Measurements from ENCODE around the gene NABP2. TPM values are rescaled to one million over a fixed set of nuclear protein-coding genes. Genes with fewer than 3 reads are reported as not detected.
"Not testable (repeated sequence)": the region's sequence is repeated elsewhere in the genome, so short reads cannot be mapped to it uniquely, and the experiment has no call there.

The NABP2 gene
- total RNA-seq, 1 donor from 2014 or later: 40.0 TPM

DNA sequence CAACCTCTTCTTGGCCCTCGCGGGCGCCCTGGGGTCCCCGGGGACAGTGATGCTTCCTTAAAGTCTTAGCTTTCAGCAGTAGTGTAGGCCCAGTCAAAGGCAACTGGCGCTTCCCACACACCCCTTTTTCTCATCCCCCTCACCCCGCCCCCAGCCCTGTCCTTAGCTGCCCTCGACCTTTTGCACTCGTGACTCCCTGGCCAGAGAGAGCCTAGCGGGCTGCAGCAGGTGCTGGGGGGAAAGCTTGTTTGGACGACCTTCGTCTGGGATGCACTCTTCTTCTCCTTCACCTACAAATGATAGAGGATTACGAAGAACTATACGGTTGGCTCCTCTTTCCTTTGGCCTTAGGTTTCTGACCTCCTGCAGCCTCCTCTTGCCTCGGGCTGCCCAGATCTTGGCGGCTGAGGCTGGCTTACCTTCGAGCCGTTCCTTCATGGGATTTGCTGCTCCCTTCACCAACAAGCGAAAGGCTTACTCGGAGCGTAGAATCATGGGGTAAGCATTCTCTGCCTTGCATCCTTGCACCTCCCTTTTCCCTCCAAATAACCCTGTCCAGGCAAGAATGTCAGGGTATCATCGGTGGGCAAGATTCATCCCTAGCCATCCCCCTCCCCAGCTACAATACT, 43.4 kb downstream of the NABP2 start:
- DNase-seq (ENCODE audit: extremely low spot score, unreplicated experiment): no peak
- Mint-ChIP-seq H3K27ac (peak overlapping the region; percentile 15), H3K36me3 (peaks cover 8% of the 10 kb centered on the region), H3K27me3 (no peaks in the 10 kb centered on the region), H3K9me3 (no peaks in the 10 kb centered on the region), H3K4me1 (ENCODE audit: unreplicated experiment) (peaks cover 7% of the 10 kb centered on the region), H3K4me3 (peak overlapping the region; percentile 97)
- no peak for TF ChIP-seq CTCF (conservative IDR thresholded peaks at IDR 0.05)

DNA sequence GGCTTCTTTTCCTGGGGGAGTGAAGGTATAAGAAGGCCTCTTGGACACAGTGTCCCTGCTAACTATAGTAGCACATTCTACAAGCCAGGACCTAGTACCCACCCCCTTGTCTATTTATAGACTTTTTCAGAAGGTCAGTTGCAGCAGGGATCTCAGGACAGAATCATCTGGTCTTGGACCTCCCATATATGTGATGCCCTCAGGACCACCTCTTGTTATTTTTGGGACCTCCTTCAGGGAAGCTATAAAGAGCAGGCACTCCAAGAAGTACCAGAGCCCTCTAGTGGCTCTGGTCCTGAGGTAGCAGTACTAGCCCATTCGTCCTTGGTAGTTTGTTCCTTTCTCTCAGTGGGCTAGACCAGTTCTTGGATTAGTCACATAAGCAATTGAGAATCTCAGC, 46.9 kb downstream of the NABP2 start:
- Mint-ChIP-seq H3K27me3 (no peaks in the 10 kb centered on the region), H3K9me3 (no peaks in the 10 kb centered on the region), H3K27ac (peak overlapping the region; percentile 46), H3K4me3 (no peak overlapping the region), H3K36me3 (peaks cover 25% of the 10 kb centered on the region), H3K4me1 (ENCODE audit: unreplicated experiment) (peaks cover 7% of the 10 kb centered on the region)
- peak; percentile 58 for TF ChIP-seq CTCF (conservative IDR thresholded peaks at IDR 0.05)
- DNase-seq (ENCODE audit: extremely low spot score, unreplicated experiment): no peak

GRCh38 chr12:56272468-56272867, 48.3 kb downstream of the NABP2 start:
- H3K4me3 Mint-ChIP-seq; H3K27ac Mint-ChIP-seq; DNase-seq (ENCODE audit: extremely low spot score, unreplicated experiment); H3K4me1 Mint-ChIP-seq (ENCODE audit: unreplicated experiment); H3K27me3 Mint-ChIP-seq; H3K9me3 Mint-ChIP-seq: not testable (repeated sequence)
- peaks cover 28% of the 10 kb centered on the region for H3K36me3 Mint-ChIP-seq

GRCh38 chr12:56274299-56274698, 50.2 kb downstream of the NABP2 start:
- Mint-ChIP-seq H3K27ac (peak overlapping the region; percentile 12), H3K27me3 (no peaks in the 10 kb centered on the region), H3K36me3 (peaks cover 31% of the 10 kb centered on the region), H3K4me1 (ENCODE audit: unreplicated experiment) (no peaks in the 10 kb centered on the region), H3K4me3 (no peak overlapping the region), H3K9me3 (no peaks in the 10 kb centered on the region)
- no peak for TF ChIP-seq CTCF (conservative IDR thresholded peaks at IDR 0.05)
- DNase-seq (ENCODE audit: extremely low spot score, unreplicated experiment): no peak

DNA sequence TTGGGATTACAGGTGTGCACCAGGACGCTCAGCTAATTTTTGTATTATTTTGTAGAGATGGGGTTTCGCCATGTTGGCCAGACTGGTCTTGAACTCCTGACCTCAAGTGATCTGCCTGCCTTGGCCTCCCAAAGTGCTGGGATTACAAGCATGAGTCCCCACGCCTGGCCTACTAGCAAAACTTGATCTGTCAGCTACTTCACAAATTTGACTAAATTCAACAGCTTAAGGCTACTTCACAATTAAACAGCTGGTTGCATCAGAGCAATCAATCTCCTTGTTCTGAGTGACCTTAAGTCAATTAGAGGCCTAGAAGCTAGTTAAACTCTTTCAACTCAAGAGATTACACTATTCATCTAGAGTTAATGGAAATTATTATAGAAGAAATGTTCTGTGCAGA, 54.8 kb downstream of the NABP2 start:
- H3K9me3 Mint-ChIP-seq: no peaks in the 10 kb centered on the region
- no peak overlapping the region for H3K27ac Mint-ChIP-seq
- H3K4me3 Mint-ChIP-seq: no peak overlapping the region
- H3K4me1 Mint-ChIP-seq (ENCODE audit: unreplicated experiment): no peaks in the 10 kb centered on the region
- H3K27me3 Mint-ChIP-seq: no peaks in the 10 kb centered on the region
- no peak for DNase-seq (ENCODE audit: extremely low spot score, unreplicated experiment)
- H3K36me3 Mint-ChIP-seq: peaks cover 32% of the 10 kb centered on the region
- TF ChIP-seq CTCF (conservative IDR thresholded peaks at IDR 0.05): no peak

Other genes with a start within 250 kb of the NABP2 start
- 28.4 and 34.6 TPM in 2 replicates for gene SUOX, start 227.1 kb upstream of the NABP2 start, total RNA-seq (ENCODE audit: low replicate concordance)
- 6.1 and 21.0 TPM in 2 replicates for gene IKZF4, start 203.3 kb upstream of the NABP2 start, total RNA-seq (ENCODE audit: low replicate concordance)
- 20.2 and 38.7 TPM in 2 replicates for gene RPS26, start 182.4 kb upstream of the NABP2 start, total RNA-seq (ENCODE audit: low replicate concordance)
- 76.5 and 176 TPM in 2 replicates for gene ERBB3, start 144.2 kb upstream of the NABP2 start, total RNA-seq (ENCODE audit: low replicate concordance)
- 115 and 141 TPM in 2 replicates for gene PA2G4, start 119.8 kb upstream of the NABP2 start, total RNA-seq (ENCODE audit: low replicate concordance)
- gene RPL41, start 107.7 kb upstream of the NABP2 start, total RNA-seq (ENCODE audit: low replicate concordance): 4,566 and 4,714 TPM in 2 replicates
- gene ZC3H10, start 106.1 kb upstream of the NABP2 start, total RNA-seq (ENCODE audit: low replicate concordance): 11.6 and 12.1 TPM in 2 replicates
- gene ESYT1, start 96.1 kb upstream of the NABP2 start, total RNA-seq (ENCODE audit: low replicate concordance): 81.4 and 96.3 TPM in 2 replicates
- gene MYL6B, start 71.8 kb upstream of the NABP2 start, total RNA-seq (ENCODE audit: low replicate concordance): 66.2 and 161 TPM in 2 replicates
- gene MYL6, start 66.0 kb upstream of the NABP2 start, total RNA-seq (ENCODE audit: low replicate concordance): 1,223 and 1,943 TPM in 2 replicates
- gene SMARCC2, start 34.9 kb upstream of the NABP2 start, total RNA-seq (ENCODE audit: low replicate concordance): 92.8 and 147 TPM in 2 replicates
- gene RNF41, start 2.4 kb upstream of the NABP2 start, total RNA-seq (ENCODE audit: low replicate concordance): 33.7 and 37.7 TPM in 2 replicates
- gene SLC39A5, start 5.7 kb downstream of the NABP2 start, total RNA-seq (ENCODE audit: low replicate concordance): 23.0 and 37.7 TPM in 2 replicates
- 52.9 and 56.1 TPM in 2 replicates for gene ANKRD52, start 34.0 kb downstream of the NABP2 start, total RNA-seq (ENCODE audit: low replicate concordance)
- 21.3 and 26.4 TPM in 2 replicates for gene COQ10A, start 42.6 kb downstream of the NABP2 start, total RNA-seq (ENCODE audit: low replicate concordance)
- 278 and 290 TPM in 2 replicates for gene CS, start 76.0 kb downstream of the NABP2 start, total RNA-seq (ENCODE audit: low replicate concordance)
- gene CNPY2, start 91.6 kb downstream of the NABP2 start, total RNA-seq (ENCODE audit: low replicate concordance): 194 and 217 TPM in 2 replicates
- 58.3 and 77.5 TPM in 2 replicates for gene PAN2, start 109.7 kb downstream of the NABP2 start, total RNA-seq (ENCODE audit: low replicate concordance)
- 0.48 and 1.3 TPM in 2 replicates for gene IL23A, start 114.5 kb downstream of the NABP2 start, total RNA-seq (ENCODE audit: low replicate concordance)
- 132 and 139 TPM in 2 replicates for gene STAT2, start 135.8 kb downstream of the NABP2 start, total RNA-seq (ENCODE audit: low replicate concordance)
- gene APOF, start 138.5 kb downstream of the NABP2 start, total RNA-seq (ENCODE audit: low replicate concordance): not detected in 2 replicates
- 23.0 and 57.4 TPM in 2 replicates for gene TIMELESS, start 225.1 kb downstream of the NABP2 start, total RNA-seq (ENCODE audit: low replicate concordance)
- gene MIP, start 230.3 kb downstream of the NABP2 start, total RNA-seq (ENCODE audit: low replicate concordance): not detected in 2 replicates
- gene SPRYD4, start 244.2 kb downstream of the NABP2 start, total RNA-seq (ENCODE audit: low replicate concordance): 3.7 and 4.8 TPM in 2 replicates

Measured in type B pancreatic cell (in vitro differentiated cells).